ENCODE data around the gene SERPINA3.
"Not testable (repeated sequence)": the region's sequence is repeated elsewhere in the genome, so short reads cannot be mapped to it uniquely, and the experiment has no call there.

The SERPINA3 gene

GRCh38 chr14:94612174-94612573, at the start of gene SERPINA3:
SERPINA3 (plus strand) TSS chr14:94612391; CDS start chr14:94614442, 2,051 bp downstream.
- no peak for DNase-seq

DNA sequence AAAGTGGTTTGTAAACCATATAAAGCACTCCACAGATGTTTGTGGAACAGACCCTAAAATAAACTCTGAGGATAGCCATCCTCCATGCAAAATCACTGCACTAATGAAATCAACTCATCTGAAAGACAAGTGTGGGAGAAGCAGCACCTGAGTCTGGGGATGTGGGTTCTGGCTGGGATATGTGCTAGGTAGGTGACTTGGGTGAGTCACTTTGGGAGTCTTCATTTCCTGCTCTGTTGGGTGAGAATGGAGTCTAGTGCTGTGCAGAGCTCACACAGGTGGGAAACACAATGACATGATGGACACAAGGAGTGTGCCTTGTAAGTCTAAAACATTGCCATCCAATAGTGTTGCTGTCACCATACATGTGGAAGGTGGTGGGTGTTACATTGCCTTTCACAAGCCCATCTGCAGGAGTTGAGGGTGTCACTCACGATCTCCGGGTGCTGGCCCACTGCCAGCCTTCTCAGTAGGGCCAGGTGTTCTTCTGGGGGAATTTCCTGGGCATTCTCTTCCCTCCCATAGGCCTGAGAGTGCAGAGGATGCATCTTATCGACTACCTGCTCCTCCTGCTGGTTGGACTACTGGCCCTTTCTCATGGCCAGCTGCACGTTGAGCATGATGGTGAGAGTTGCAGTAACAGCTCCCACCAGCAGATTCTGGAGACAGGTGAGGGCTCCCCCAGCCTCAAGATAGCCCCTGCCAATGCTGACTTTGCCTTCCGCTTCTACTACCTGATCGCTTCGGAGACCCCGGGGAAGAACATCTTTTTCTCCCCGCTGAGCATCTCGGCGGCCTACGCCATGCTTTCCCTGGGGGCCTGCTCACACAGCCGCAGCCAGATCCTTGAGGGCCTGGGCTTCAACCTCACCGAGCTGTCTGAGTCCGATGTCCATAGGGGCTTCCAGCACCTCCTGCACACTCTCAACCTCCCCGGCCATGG, 49.0 kb upstream of the SERPINA3 start:
- no peak for DNase-seq

- DNase-seq = no peak
Measured at GRCh38 chr14:94564381-94564780, 47.8 kb upstream of the SERPINA3 start.

GRCh38 chr14:94568186-94568585, 44.0 kb upstream of the SERPINA3 start:
- no peak for DNase-seq

DNA sequence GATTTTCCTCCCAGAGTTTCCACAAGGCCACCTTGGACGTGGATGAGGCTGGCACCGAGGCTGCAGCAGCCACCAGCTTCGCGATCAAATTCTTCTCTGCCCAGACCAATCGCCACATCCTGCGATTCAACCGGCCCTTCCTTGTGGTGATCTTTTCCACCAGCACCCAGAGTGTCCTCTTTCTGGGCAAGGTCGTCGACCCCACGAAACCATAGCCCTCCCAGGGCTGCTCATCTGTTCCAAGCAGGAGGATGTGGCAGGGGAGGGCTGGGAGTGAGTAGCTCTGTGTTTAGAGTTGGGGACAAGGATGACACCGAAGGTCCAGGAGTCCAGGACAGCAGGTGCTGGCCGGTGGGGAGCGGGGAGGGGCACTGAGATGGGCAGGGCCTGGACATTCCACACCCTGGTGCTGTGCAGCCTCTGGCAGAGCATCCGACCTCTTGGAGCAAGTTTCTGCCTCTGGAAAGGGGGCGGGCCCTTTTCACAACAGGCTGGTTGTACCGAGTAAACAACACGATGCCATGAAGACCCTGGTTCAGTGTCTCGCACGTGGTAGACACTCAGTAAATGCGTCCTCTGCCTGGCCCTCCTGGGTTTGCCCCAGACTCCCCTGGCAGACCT, 42.7 kb upstream of the SERPINA3 start:
- DNase-seq = no peak

- DNase-seq = no peak
Measured at GRCh38 chr14:94570002-94570400, 42.2 kb upstream of the SERPINA3 start.

GRCh38 chr14:94570440-94570839, 41.8 kb upstream of the SERPINA3 start:
- no peak for DNase-seq

DNA sequence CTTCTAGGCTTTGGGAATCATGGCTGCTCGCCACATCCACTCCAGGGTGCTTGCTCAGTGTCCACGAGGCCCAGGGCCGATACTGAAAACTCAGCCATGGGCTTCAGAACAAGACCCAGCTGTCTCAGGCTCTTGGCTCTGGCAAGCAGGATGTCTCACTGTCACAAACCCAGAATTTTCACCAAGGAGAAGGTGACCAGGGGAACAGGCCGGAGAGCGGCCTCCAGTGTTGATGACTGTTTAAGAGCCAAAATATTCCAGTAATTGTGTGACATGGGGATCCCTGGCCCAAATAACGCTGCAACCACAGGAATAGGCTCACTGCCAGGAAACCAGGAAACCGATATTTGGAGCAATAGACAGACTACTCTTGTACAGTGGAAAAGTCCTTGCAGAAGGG, 40.8 kb upstream of the SERPINA3 start:
- DNase-seq = no peak

- DNase-seq = no peak
Measured at GRCh38 chr14:94571950-94572349, 40.2 kb upstream of the SERPINA3 start.

- DNase-seq = no peak
Measured at GRCh38 chr14:94572637-94573303, 39.4 kb upstream of the SERPINA3 start.

GRCh38 chr14:94573475-94574277, 38.5 kb upstream of the SERPINA3 start:
- DNase-seq = no peak

- DNase-seq = no peak
Measured at GRCh38 chr14:94574336-94574735, 37.9 kb upstream of the SERPINA3 start.

GRCh38 chr14:94575730-94576585, 36.2 kb upstream of the SERPINA3 start:
- no peak for DNase-seq

GRCh38 chr14:94577472-94577871, 34.7 kb upstream of the SERPINA3 start:
- DNase-seq = not testable (repeated sequence)

DNA sequence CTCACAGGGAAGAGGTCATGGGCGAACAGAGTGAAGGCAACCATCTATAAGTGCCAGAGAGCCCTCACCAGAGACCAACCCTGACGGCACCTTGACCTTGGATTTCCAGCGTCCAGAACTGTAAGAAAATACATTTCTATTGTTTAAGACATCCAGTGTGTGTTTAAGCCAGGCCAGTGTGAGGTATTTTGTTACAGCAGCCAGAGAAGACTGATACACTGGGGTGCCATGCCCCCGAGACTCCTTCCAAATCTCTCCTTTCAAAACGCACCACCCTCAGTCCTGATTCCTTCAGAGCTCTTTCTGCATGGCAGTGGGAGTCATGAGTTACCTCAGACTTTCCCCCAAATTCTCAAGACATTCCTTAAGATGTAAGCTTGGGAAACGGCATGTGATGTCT, 33.5 kb upstream of the SERPINA3 start:
- DNase-seq = no peak

DNA sequence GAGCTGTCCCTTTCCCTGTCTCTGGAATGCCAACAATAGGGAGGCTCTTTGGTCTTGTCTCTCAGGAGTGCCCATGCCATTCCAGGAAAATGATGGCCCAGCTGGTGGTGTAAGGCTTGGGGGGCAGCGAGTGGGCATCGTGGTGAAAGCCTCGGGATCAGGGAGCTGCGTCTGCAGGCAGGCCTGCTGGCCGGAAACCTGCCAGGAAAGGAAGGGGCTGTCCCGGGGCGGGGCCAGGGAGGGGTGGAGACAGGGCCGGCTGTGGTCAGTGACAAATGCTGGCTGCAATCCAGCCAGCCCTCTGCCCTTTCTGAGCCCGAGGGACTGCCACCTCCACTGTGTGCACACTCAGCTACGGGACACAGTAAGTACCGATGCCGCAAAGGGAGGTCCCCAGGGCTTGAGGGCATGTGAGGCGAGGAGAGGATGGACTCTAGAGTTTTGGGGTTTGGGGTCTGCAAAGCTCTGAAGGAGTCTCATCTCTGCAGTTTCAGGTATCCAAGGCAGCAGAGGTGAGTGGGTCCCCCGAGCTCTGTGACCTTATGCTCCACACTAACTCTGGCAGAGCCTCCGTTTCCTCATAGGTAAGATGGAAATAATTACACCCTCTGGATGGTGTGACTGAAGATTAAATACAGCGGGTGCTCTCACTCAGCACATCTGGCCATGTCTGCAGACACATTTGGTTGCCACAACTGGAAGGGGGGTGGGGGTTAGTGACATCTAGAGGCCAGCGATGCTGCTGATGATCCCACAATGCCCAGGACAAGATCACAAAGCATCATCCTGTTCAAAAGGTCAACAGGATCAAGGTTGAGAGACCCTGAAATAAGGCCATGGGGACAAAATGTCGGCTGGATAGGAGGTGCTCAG, 30.8 kb upstream of the SERPINA3 start, which contains the start of gene SERPINA5:
TSS of gene SERPINA5 (plus strand) at position 300 of the 873 bp plus-strand sequence. CDS start 5,937 bp downstream, outside the sequence.
- no peak for DNase-seq

GRCh38 chr14:94582199-94582750, 29.9 kb upstream of the SERPINA3 start:
- no peak for DNase-seq

GRCh38 chr14:94582851-94583250, 29.3 kb upstream of the SERPINA3 start:
- no peak for DNase-seq

- DNase-seq = no peak
Measured at GRCh38 chr14:94583557-94583956, 28.6 kb upstream of the SERPINA3 start.

GRCh38 chr14:94584591-94585280, 27.5 kb upstream of the SERPINA3 start:
- no peak for DNase-seq
